Esophagus muscularis mucosa (tissue), 4 donors: Measurements from ENCODE around the gene CAMK1G.

Experiments
- EP300 ChIP-seq: sonication (generic); formaldehyde crosslinking; IDR thresholded peaks from one replicate; pipeline ENCODE4 v1.6.1; 2017; ENCODE audit warnings: antibody characterized with exemption
- POLR2A ChIP-seq: fragments of 450-650 bp; IDR thresholded peaks from one replicate; pipeline ENCODE4 v1.6.1; 2017; ENCODE audit warnings: antibody characterized with exemption, moderate library complexity, mild to moderate bottlenecking, low read depth
- POLR2AphosphoS5 ChIP-seq, 2 donors: sonication (generic); formaldehyde crosslinking; IDR thresholded peaks; one replicate each; pipeline ENCODE4 v1.6.1; 2017; ENCODE audit warnings: antibody characterized with exemption in 2 of 2
- TF ChIP-seq, protein P1 (sequence below), 3 experiments: fragments of 200-600 bp in 2 of 3; fragments of 450-650 bp in 1 of 3; sonication (generic) in 2 of 3; IDR thresholded peaks; one replicate each; pipeline ENCODE4 v1.5.1; 2017 to 2019; ENCODE audit warnings: antibody characterized with exemption in 3 of 3, mild to moderate bottlenecking in 2 of 3, moderate library complexity in 1 of 3

DNA sequence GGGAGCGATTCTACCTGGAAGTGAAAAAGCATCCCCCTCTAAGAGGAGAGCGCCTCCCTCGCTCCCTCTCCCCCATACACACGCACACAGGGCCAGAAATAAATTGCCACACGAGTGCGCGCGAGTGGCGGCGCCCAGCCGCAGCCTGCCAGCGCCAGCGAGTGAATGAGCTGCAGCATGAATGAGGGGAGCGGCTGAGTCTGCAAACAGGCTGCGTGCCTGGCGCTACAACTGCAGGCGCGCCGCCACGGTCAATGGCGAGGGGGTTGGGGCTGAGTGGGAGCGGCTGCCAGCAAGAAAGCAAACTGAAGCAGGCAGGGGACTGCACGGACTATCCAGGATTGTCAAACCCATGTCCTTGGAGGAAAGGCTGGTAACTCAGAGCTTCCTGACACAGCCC lies 2.2 kb downstream of the CAMK1G start:
- no peak for TF ChIP-seq POLR2A
- TF ChIP-seq, protein P1, sequence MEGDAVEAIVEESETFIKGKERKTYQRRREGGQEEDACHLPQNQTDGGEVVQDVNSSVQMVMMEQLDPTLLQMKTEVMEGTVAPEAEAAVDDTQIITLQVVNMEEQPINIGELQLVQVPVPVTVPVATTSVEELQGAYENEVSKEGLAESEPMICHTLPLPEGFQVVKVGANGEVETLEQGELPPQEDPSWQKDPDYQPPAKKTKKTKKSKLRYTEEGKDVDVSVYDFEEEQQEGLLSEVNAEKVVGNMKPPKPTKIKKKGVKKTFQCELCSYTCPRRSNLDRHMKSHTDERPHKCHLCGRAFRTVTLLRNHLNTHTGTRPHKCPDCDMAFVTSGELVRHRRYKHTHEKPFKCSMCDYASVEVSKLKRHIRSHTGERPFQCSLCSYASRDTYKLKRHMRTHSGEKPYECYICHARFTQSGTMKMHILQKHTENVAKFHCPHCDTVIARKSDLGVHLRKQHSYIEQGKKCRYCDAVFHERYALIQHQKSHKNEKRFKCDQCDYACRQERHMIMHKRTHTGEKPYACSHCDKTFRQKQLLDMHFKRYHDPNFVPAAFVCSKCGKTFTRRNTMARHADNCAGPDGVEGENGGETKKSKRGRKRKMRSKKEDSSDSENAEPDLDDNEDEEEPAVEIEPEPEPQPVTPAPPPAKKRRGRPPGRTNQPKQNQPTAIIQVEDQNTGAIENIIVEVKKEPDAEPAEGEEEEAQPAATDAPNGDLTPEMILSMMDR (IDR thresholded peaks at IDR 0.05): no peak
- TF ChIP-seq POLR2AphosphoS5 (IDR thresholded peaks at IDR 0.05): no peak
- TF ChIP-seq EP300: no peak
